Loucy (cell line): Measurements from ENCODE around the gene ABHD12B.

Source experiments
- CTCF ChIP-seq: fragments of 200-600 bp; sonication (generic); conservative IDR thresholded peaks from 2 replicates; pipeline ENCODE4 v1.5.1; 2014; ENCODE audit warnings: mild to moderate bottlenecking, antibody characterized with exemption, low read length
- EZH2phosphoT487 ChIP-seq: fragments of 200-600 bp; IDR thresholded peaks from 2 replicates; pipeline ENCODE4 v1.6.1; 2018; ENCODE audit warnings: antibody characterized with exemption, mild to moderate bottlenecking, moderate library complexity, borderline replicate concordance

- no peak for TF ChIP-seq CTCF
- TF ChIP-seq EZH2phosphoT487 = no peak
Measured at GRCh38 chr14:50830932-50831725, 40.7 kb upstream of the ABHD12B start, which contains the start of gene NIN.
